HG02610 (cell line): ENCODE results near the gene HYCC1.

Experiments
- ATAC-seq: cut with Tn5 transposase; IDR thresholded peaks from one replicate; pipeline ENCODE4 v1.9.1; 2021; ENCODE audit warnings: mild to moderate bottlenecking, moderate library complexity; ENCODE audit not compliant: unreplicated experiment

The HYCC1 gene

DNA sequence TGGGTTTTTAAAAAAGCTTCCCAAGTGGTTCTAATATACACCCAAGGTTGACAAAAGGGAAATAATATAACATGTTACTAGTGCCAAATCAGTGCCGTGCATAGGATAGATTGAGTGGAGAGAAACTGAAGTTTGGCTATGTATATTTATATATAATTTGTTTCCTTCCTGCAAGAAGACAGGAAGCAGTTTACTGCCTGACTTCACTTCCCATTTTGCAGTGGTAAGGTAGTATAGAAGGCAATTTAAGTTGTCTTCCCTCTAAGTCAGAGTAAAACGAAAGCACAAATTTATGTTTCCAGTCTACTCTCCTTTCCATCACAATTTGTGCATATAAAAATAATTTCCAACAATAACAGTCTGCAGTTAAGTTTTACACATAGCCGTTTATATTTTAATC, 3.4 kb upstream of the HYCC1 start:
- ATAC-seq: no peak

DNA sequence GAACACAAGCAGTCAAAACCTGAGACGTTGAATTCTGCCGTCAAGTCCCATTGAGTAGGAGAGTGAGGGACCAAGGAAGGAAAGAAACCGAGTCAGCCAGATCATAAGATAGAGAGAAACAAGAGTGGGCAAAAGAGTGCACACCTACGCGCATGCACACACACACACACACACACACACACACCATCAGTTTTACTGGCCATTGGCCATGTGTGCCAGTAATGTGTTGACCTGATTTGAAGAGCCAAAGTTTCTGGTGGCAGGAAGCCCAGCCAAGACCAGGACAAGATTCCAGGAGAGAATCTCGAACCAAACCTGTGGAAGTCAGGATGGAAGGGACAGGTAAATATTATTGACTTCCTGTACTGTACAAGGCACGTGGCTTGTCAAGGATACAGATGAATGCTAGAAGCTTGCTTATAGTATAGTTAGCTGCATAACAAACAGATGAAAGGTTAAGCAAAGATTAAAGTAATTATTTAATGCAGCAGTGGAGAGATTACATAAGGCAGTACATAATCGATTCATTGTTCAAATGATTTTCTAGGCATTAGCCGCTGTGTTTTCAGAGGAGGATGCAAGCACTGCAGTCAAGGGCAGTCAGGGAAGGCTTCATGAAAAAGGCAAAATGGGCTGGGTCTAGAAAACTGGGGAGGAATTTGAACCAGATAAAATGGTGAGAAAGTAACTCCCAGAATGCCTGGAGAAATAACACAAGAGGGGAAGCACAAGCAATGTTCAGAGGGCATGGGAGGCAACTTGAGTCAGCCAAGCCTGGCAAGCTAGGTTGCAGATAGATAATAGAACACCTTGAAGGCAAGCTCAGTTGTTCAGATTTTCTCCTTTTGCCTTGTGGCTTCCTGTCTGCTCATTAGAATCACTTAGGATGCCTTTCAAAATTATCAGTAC, 2.7 kb upstream of the HYCC1 start:
- no peak for ATAC-seq

GRCh38 chr7:23014681-23015080, 751 bp upstream of the HYCC1 start:
- ATAC-seq: no peak

GRCh38 chr7:23012908-23013714, 819 bp downstream of the HYCC1 start:
- ATAC-seq: peak; percentile 2

DNA sequence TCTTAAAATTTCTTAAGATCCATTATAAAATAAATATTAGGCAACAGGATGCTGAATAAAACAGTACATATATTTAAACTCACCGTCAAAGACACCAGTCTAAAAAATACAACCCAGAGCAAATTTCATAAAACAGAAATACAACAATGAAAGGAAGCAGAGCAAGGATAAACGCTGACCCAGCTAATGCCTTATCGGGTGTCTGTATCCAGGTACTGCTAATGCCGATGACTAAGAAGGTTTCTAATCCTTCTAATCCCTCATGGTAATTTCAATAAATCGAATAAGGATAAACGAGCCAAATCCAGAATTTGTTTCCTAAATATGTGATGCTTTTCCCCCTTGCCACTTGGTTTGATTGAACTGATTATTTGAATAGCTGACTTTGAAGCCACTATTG, 1.7 kb downstream of the HYCC1 start:
- no peak for ATAC-seq

DNA sequence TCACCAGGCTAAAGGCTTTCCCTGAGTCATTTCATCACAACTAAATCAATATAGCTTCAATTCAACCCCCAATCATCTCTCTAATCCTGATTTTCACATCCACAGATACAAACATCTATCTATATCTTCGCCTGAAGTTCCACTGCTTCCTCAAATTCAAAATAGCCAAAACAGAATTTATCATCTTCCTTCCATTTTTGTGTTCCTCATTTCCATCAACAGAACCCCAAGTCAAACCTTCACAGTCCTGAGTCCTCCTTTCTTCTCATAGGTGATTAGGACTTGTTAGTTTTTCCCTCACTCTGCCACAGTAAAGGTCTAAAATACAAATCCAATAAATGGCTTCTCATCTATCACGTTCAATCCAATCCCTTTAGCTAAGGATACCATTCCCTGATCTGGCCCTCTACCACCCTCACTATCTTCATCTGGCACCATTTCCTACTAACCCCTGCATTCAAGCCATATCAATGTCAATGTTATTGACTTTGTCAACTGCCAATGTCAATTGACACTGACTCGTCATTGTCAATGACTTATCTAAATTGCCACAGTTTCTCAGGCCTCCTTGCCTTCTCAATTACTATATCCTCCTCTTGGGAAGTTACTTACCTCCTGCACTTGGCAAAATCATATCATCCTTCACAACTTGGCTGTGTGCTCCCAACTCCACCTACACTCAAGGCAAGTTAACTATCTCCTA, 2.6 kb downstream of the HYCC1 start:
- ATAC-seq: no peak

- ATAC-seq: no peak
These were observed 4.6 kb downstream of the HYCC1 start for GRCh38 chr7:23009303-23009702.

DNA sequence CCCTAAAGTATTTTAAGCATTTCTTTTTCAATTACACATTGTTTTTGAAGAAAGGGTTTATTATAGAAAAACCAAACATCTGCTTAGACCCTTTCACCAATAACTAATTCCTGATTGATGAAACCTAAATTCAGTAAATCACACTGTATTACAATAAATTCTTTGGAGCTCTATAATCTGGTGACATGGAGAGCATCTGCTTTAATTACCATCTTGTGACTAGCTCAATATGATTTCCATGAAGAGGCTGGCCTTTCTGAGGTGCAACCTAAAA, 9.7 kb downstream of the HYCC1 start:
- ATAC-seq: no peak

DNA sequence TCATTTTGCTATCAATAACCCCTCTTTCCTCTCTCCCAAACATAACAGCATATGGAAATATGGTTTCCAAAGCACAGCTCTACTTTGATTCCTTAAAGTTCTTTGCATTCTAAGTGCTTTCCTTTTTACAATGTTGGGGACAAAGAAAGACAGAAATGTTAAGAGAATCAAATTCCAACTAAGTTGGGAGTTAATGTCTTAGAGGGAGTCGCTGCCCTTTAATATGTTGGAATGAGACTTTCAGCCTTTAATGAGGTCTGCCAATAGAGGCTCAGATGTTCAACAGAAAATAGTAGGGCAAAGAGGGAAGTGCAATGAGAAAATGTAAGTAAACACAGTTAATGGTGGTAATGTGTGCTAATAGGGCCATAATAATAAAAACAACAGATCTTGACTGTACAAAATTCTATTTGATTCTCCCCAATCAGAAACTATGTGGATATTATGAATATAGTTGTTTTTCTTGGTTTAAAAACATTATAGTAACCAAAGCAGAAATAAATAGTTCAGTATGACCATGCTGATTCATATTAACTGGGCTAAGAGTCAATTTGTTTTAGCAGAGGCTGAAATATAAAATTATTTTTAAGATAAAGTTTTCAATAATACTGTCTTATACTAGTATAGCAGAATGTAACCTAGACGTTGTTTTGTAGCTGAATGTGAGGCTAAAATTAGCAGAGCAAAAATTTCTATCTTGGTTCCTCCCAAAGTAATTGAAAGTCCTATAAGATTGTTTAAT, 10.3 kb downstream of the HYCC1 start:
- no peak for ATAC-seq

DNA sequence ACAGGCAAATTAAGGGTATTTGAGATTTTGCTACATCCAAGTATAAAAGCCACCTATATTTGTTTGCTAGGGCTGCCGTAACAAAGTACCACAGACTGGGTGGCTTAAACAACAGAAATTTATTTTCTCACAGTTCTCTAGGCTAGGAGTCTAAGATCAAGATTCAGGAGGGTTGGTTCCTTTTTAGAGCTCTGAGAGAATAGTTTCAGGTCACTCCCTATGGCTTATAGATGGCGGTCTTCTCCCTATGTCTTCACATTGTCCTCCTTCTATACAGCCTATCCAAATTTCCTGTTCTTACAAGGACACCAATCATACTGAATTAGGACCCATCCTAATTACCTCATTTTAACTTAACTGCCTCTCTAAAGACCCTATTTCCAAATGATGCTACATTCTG, 11.2 kb downstream of the HYCC1 start:
- no peak for ATAC-seq

DNA sequence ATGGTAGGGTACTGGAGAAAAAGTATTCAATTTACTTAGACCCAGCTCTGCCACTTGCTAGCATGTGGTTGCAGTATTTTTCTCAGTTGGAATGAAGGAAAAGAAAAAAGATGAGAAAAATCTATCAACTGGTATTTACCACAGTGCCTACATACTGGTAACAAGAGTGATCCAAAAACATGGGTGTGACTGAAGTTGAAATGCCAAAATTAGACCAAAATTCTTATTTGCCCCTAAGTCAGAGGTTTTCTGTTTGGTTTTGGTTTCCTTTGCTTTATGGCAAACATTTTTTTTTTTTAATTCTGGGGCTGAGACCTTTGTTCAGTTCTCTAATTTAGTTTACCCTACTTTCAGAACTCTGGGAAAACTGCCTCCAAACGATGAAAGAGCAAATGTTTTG, 12.3 kb downstream of the HYCC1 start:
- no peak for ATAC-seq

GRCh38 chr7:23000597-23001360, 13.2 kb downstream of the HYCC1 start:
- no peak for ATAC-seq

DNA sequence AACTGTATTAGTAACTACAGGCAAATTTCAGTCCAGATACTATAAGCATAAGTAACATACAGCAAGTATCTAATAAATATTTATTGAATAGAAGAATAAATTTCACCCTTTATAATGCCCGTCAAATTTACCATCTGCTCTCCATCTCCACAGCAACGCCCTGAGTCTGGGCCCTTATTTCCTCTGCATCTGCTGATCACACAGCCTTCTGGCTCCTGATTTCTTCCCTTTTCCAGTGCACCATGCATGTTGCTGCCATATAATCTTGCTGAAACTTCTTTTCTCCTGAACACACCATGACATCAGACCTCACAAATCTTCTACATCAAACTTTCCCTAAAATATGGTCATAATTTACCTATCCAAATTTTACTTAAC, 15.4 kb downstream of the HYCC1 start:
- ATAC-seq: no peak

DNA sequence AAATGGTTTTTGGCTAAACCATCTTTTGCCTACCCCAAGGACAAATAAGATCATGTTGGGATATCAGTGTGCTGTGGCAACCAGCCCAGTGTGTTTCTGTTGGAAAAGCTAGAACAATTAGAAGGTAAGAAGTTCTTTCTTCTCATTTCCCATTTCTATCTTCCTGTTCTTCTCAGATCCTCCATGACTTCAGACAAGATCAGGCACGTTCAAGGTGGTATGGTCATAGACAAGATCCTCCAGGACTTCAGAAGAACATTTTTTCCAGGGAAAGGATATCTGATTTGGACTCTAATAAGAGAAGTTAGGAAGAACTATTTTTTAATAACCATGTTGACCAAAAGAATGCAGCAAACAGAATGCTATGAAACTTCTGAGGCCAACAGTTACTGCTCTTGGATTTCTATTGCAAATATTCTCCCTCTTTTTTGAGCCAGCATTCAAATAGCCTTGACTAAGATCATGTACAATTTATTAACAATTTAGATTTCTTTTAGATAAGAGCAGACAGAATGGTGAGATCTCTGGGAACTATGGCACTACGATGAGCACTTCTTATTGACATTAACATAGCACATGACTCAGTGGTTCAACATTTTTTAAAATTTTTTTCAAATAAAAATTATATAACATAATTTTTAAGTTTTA, 15.9 kb downstream of the HYCC1 start:
- no peak for ATAC-seq

- ATAC-seq: no peak
These were observed 17.5 kb downstream of the HYCC1 start for GRCh38 chr7:22996470-22996869.

DNA sequence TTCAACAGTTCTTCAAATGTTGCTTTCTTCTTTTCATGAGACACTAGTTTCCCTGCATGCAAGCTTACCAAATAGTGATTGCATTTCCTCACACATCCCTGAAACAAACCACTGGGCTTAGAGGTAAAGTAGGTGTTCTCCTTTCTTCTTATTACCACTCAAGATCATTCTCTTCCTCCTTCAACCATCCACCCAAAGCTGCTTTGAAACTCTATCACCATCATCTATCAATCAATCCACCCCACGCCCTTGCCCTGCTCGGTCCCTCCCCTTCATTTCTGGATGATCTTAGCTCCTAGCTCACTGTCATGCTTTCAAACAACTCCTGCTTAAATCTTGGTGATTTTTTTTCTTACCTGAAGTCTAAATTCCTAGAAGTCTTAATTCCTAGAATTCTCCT, 18.9 kb downstream of the HYCC1 start:
- no peak for ATAC-seq

DNA sequence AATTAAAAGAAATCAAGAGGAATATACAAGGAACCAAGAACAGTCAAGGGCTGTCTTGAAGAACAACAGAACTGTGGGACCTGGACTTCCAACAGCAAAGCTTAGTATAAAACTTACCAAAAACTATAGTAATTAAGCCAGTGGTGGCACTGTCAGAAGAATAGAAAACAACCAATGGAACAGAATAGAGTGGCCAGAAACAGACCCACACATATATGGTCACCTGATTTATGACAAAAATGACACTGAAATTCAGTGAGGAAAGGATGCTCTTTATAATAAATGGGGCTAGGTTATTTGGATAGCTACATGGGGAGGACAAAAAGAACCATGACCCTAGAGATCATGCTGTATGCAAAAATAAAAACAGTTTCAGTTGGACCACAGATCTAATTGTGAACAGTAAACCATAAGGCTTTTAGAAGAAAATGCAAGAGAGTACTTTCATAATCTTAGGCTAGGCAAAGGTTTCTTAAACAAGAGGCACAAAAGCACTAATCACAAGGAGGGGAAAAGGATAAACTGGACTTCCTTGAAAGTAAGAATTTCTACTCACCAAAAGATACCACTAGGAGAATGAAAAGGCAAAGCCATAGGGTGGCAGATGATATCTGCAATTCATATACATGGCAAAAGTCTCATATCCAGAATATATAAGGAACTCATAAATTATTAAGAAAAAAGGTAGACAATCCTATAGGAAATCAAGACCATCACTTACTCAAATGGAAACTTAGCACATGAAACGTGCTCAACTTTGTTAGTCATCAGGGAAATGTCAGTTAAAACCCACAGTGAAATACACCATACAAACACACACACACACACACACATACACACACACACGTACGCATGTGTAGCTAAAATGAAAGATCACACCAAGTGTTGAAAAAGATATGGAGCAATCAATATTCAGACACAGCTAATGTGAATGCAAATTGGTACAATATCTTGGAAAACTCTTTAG, 20.8 kb downstream of the HYCC1 start:
- peak; percentile 63 for ATAC-seq

DNA sequence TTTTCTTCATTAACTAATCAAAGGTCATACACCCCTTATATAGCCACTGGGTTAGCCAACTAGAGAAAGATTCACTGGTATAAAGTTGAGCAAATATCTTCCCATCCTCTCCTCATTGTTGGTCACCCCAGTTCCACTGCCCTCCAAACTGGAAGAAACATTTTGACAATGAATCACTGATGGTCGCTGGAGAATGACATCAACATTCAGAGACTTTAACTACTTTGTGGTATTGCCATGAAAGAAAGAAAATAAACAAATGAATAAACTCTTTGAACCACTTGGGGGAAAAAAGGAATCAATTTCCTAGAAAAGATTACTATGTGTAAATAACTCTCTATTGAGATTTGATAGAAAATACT, 23.4 kb downstream of the HYCC1 start:
- no peak for ATAC-seq
